Vagina (tissue), 2 donors: ENCODE data around the gene BAHD1. TPM values are rescaled to one million over a fixed set of nuclear protein-coding genes. Genes with fewer than 3 reads are reported as not detected.
A peak's percentile ranks its signal among the peaks of the same experiment; 100 is the strongest.

Source experiments
- DNase-seq, 2 donors: peaks; one replicate each; pipeline ENCODE4 v3.0.0-alpha.2; 2017; ENCODE audit errors: extremely low spot score in 2 of 2
- H3K27ac ChIP-seq: fragments of 200-600 bp; sonication (generic); one replicate; pipeline ENCODE4 v1.5.1; 2019
- H3K27me3 ChIP-seq: fragments of 200-600 bp; sonication (generic); one replicate; pipeline ENCODE4 v1.5.1; 2019
- H3K36me3 ChIP-seq, 2 donors: fragments of 200-600 bp; sonication (generic); one replicate each; pipeline ENCODE4 v1.5.1; 2017 to 2019
- H3K4me1 ChIP-seq: fragments of 200-600 bp; sonication (generic); one replicate; pipeline ENCODE4 v1.5.1; 2019
- H3K4me3 ChIP-seq, 2 donors: fragments of 200-600 bp; sonication (generic); 1 replicate in 1 of 2; 2 replicates in 1 of 2; pipeline ENCODE4 v1.5.1; 2016 to 2019
- H3K9me3 ChIP-seq: fragments of 200-600 bp; sonication (generic); one replicate; pipeline ENCODE4 v1.5.1; 2019
- POLR2A ChIP-seq, 2 donors: fragments of 450-650 bp; IDR thresholded peaks; one replicate each; pipeline ENCODE4 v1.6.1; 2017; ENCODE audit warnings: antibody characterized with exemption in 2 of 2, mild to moderate bottlenecking in 2 of 2, moderate library complexity in 2 of 2
- POLR2AphosphoS5 ChIP-seq, 2 donors: sonication (generic); formaldehyde crosslinking; IDR thresholded peaks; one replicate each; pipeline ENCODE4 v1.9.0; 2017; ENCODE audit warnings: antibody characterized with exemption in 2 of 2, mild to moderate bottlenecking in 2 of 2, low read depth in 1 of 2; ENCODE audit not compliant: insufficient read depth in 1 of 2
- intact Hi-C: fragments of 100-400 bp; cut with DNase I; formaldehyde crosslinking; loops from one replicate; pipeline ENCODE4 v1.15.1; 2023
- total RNA-seq: library from RNA; depleted of rRNA; stranded (reverse); fragments of >200 nt; gene quantifications from one replicate; pipeline ENCODE4 v1.2.3, GENCODE V29; 2016
- TF ChIP-seq, protein P1 (sequence below), 3 experiments: fragments of 450-650 bp in 2 of 3; fragments of 200-600 bp in 1 of 3; sonication (generic) in 1 of 3; IDR thresholded peaks; one replicate each; pipeline ENCODE4 v1.5.1; 2017 to 2019; ENCODE audit warnings: antibody characterized with exemption in 3 of 3, mild to moderate bottlenecking in 2 of 3, moderate library complexity in 2 of 3

BAHD1 gene
- total RNA-seq = 9.6 TPM

DNA sequence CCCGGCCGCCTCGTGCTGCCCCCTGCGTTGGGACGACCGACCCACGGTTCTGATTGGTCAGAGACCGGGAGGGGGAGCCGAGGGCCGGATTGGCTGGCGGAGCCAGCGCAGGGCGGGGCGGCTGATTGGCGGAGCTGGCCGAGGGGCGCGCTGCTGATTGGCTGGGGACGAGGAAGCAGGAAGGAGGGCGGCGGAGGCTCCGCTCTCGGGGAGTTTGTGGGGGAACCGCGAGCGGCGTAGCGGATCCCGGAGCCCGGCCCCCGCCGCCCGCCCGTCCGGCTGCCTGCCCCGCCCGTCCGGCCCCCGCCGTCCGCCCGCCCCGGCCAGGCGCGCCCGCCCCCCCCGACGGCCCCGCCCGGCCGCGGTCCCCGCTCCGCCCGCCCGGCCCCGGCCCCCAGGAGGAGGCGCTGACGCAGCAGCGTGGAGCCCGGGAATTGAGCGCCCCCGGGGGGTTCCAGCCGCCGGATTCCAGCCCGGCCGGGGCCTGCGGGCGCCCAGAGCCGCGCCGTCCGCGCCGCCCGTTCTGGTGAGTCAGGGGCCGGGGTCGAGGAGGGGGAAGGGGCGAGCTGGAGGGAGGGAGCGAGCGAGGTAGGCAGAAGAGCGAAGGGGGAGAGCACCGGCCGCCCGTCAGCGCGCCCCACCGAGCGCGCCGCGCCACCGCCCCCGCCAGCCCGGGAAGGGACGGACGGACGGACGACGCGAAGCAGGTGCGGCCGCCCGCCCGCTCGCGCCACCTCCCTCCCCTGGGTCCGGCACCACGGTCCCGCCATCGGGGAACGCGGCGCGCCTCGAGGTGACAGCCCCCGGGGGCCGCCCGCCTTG lies at the start of gene BAHD1:
Gene BAHD1, plus strand, starts transcription at position 211 of the 822 bp plus-strand sequence. CDS start 17,512 bp downstream, outside the sequence.
- H3K27ac ChIP-seq = peak within 1 kb of the TSS; percentile 88
- intact Hi-C loops = no loop called here
- H3K4me1 ChIP-seq = peaks cover 75% of the 10 kb centered on the region

DNA sequence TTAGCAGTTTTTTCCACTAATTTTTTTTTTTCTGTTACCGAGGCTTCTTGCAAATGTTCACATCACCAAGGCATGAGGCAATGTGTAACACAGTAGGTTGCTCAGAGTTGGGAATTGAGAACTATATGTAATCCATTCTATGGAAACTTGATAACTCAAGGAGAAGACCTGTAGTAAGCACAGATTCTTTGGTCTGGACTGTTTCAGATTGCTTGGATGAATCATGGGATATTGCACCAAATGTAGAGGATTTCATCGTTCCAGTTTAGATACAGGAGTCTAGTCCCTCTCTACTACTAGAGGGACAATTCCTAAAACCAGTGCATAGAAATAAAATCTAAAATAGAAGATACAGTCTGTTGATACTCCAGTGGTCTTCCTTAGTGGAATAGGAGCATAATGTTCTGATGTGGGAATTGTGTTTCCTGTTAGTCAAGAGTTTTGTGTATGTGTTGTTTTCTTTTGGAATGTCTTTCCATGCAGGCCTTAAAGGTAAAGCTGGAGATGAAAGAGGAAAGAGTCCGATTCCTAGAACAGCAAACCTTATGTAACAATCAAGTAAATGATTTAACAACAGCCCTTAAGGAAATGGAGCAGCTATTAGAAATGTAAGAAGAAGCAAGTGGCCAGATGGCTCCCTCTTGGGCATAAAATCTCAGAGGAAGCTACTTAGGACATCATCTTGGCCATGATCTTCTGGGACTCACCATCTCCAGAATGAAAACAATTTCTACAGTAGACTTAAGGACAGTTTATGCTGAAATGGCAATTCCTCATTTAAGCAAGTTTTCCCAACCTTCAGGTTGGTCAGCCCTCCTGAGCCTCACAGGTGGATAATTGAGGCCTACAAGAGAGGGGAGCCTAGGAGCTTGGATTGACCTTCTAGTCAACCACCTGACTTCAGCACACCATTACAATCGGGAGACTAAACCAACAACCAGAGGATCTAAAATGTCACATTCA lies 47.5 kb upstream of the BAHD1 start:
- H3K27me3 ChIP-seq = no peaks in the 10 kb centered on the region
- no peak for DNase-seq
- no peaks in the 10 kb centered on the region for H3K4me1 ChIP-seq
- no peaks in the 10 kb centered on the region for H3K9me3 ChIP-seq
- H3K4me3 ChIP-seq = no peak overlapping the region
- H3K36me3 ChIP-seq = peaks cover 0 to 38% of the 10 kb centered on the region in 2 donors
- H3K27ac ChIP-seq = no peak overlapping the region
- TF ChIP-seq POLR2A (IDR thresholded peaks at IDR 0.05) (no peak), POLR2AphosphoS5 (IDR thresholded peaks at IDR 0.05; ENCODE audit: insufficient read depth in 1 of 2, low read depth in 1 of 2) (no peak)
- TF ChIP-seq, protein P1, sequence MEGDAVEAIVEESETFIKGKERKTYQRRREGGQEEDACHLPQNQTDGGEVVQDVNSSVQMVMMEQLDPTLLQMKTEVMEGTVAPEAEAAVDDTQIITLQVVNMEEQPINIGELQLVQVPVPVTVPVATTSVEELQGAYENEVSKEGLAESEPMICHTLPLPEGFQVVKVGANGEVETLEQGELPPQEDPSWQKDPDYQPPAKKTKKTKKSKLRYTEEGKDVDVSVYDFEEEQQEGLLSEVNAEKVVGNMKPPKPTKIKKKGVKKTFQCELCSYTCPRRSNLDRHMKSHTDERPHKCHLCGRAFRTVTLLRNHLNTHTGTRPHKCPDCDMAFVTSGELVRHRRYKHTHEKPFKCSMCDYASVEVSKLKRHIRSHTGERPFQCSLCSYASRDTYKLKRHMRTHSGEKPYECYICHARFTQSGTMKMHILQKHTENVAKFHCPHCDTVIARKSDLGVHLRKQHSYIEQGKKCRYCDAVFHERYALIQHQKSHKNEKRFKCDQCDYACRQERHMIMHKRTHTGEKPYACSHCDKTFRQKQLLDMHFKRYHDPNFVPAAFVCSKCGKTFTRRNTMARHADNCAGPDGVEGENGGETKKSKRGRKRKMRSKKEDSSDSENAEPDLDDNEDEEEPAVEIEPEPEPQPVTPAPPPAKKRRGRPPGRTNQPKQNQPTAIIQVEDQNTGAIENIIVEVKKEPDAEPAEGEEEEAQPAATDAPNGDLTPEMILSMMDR (IDR thresholded peaks at IDR 0.05) = no peak
- intact Hi-C loops = no loop called here

More for the DNA sequence above, at the start of gene BAHD1:
- Histone ChIP-seq H3K4me3 (peak within 1 kb of the TSS; percentile 88 to 99), H3K36me3 (no peaks in the 10 kb centered on the region), H3K9me3 (no peaks in the 10 kb centered on the region), H3K27me3 (no peaks in the 10 kb centered on the region)
- peak in 1 of 2 donors; percentile 27 for TF ChIP-seq POLR2A (IDR thresholded peaks at IDR 0.05)
- peak in 1 of 2 donors; percentile 64 for TF ChIP-seq POLR2AphosphoS5 (IDR thresholded peaks at IDR 0.05; ENCODE audit: insufficient read depth in 1 of 2, low read depth in 1 of 2)
- TF ChIP-seq, protein P1 (IDR thresholded peaks at IDR 0.05) = no peak
- peak in 1 of 2 donors; percentile 97 for DNase-seq

- H3K27ac ChIP-seq = no peak overlapping the region
- H3K4me3 ChIP-seq = no peak overlapping the region
- H3K4me1 ChIP-seq = no peaks in the 10 kb centered on the region
- intact Hi-C loops = no loop called here
- H3K36me3 ChIP-seq = peaks cover 0 to 10% of the 10 kb centered on the region in 2 donors
- H3K27me3 ChIP-seq = no peaks in the 10 kb centered on the region
- TF ChIP-seq, protein P1 (IDR thresholded peaks at IDR 0.05) = no peak
- TF ChIP-seq POLR2A (IDR thresholded peaks at IDR 0.05) (no peak), POLR2AphosphoS5 (IDR thresholded peaks at IDR 0.05; ENCODE audit: insufficient read depth in 1 of 2, low read depth in 1 of 2) (no peak)
- no peaks in the 10 kb centered on the region for H3K9me3 ChIP-seq
- DNase-seq = no peak
Observed at GRCh38 chr15:40397688-40398412, 42.9 kb upstream of the BAHD1 start.

DNA sequence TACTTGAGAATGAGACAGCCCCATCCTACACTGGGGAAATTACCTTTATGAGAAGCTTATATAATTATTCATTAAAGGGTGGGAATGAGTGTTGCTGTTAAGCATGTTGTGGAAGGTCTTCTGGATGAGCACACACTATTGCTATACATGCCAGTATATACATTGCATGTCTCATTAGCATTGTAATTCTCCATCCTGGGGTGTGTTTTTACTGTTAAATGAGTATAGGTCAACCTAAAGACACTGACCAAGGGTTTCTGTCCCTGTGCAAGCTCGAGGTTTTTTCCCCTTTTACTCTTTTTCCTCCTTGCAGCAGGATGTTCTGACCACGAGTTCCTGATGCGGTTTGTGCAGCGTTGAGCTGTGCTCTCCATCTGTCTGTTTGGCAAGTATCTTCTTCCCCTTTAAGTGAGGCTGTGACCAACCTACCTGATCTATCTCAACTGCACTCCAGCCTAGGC lies 42.3 kb upstream of the BAHD1 start:
- TF ChIP-seq, protein P1 (IDR thresholded peaks at IDR 0.05) = no peak
- TF ChIP-seq POLR2AphosphoS5 (IDR thresholded peaks at IDR 0.05; ENCODE audit: insufficient read depth in 1 of 2, low read depth in 1 of 2) (no peak), POLR2A (IDR thresholded peaks at IDR 0.05) (no peak)
- peaks cover 0 to 5% of the 10 kb centered on the region in 2 donors for H3K36me3 ChIP-seq

More for the DNA sequence above, 42.3 kb upstream of the BAHD1 start:
- no peak for DNase-seq
- Histone ChIP-seq H3K4me1 (no peaks in the 10 kb centered on the region), H3K4me3 (no peak overlapping the region), H3K27me3 (no peaks in the 10 kb centered on the region), H3K9me3 (no peaks in the 10 kb centered on the region), H3K27ac (no peak overlapping the region)
- intact Hi-C loops = no loop called here
